ENCODE results near the gene MBNL2.
A peak's percentile ranks its signal among the peaks of the same experiment; 100 is the strongest.

The MBNL2 gene

DNA sequence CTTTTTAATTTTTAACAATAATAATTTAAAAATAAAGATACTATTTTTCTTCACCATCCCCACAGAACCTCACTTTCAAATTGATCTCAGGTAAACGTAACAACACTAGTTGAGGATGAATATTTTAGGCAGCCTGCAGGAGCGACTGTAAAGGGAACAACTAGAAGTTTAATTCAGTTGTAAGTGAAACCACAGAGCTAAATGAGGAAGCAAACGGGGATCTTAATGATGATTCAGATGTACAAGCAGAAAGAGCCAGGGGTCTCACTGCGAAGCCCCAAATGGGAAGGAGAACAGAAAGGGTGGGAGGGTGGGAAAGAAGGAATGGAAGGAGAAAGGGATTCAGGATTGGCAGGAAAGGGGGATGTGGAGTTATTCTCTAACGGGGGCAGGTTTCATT lies 157.3 kb downstream of the MBNL2 start:
- DNase-seq (ENCODE audit: low read depth): no peak
- H3K4me3 ChIP-seq (ENCODE audit: low read depth, low read length): no peak overlapping the region
- TF ChIP-seq, protein P1, sequence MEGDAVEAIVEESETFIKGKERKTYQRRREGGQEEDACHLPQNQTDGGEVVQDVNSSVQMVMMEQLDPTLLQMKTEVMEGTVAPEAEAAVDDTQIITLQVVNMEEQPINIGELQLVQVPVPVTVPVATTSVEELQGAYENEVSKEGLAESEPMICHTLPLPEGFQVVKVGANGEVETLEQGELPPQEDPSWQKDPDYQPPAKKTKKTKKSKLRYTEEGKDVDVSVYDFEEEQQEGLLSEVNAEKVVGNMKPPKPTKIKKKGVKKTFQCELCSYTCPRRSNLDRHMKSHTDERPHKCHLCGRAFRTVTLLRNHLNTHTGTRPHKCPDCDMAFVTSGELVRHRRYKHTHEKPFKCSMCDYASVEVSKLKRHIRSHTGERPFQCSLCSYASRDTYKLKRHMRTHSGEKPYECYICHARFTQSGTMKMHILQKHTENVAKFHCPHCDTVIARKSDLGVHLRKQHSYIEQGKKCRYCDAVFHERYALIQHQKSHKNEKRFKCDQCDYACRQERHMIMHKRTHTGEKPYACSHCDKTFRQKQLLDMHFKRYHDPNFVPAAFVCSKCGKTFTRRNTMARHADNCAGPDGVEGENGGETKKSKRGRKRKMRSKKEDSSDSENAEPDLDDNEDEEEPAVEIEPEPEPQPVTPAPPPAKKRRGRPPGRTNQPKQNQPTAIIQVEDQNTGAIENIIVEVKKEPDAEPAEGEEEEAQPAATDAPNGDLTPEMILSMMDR (conservative IDR thresholded peaks at IDR 0.05; ENCODE audit: low read depth, low read length): no peak

DNA sequence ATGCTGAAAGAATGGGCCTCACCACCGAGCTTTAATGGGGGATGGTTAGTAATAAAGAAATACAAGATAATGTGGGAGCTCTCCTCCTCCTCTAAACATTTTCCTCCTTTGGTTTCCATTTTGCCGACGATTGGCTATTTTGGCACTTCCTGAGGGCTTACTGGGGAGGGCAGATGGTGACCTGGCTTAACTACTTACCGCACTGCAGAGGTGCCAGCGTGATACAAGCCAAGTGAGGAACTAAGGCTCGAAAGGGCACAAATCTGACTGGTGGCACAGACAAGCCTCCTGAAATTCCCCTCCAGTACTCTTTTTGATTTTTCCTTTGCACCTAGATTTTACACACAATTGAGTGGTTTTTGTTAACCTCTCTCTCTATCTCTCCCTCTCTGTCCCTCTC lies 158.6 kb downstream of the MBNL2 start:
- H3K4me3 ChIP-seq (ENCODE audit: low read depth, low read length): no peak overlapping the region
- no peak for DNase-seq (ENCODE audit: low read depth)
- TF ChIP-seq, protein P1 (conservative IDR thresholded peaks at IDR 0.05; ENCODE audit: low read depth, low read length): no peak

DNA sequence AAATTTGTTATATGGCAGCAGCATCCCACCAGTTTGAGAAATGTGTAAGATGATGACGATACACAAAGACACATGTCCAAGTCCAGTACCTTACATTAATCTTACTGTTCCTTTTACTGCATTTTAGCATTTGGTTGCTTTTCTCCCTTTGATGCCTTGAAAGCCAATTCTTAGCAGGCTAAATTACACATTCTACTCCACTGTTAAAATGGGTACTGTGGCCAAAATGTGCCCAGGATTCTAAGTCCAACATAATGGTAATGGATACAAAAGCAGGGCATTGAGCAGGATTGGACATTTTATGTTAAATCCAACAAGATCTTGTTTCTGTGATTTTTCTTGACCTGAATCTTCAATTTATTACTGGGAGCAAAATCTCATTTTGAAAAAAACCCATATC lies 159.1 kb downstream of the MBNL2 start:
- TF ChIP-seq, protein P1 (conservative IDR thresholded peaks at IDR 0.05; ENCODE audit: low read depth, low read length): no peak
- H3K4me3 ChIP-seq (ENCODE audit: low read depth, low read length): no peak overlapping the region
- no peak for DNase-seq (ENCODE audit: low read depth)

DNA sequence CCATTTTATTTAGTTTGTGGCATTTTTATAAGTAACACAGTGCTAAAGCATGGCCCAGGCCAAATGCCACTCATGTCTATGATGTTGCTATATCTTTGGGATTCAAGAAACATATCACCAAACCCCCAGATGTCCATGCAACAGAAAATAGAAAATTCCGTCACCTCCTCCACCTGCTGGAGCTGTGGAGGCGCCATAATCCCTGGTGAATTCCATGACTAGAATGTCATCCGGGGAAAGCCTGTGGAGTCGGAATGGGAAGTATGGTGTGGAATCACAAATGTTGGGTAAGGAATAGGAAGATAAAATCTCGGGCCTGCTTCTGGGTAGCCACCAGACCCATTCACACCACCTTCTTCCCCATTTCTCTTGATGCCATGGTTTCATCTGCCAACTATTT lies 160.1 kb downstream of the MBNL2 start:
- no peak for DNase-seq (ENCODE audit: low read depth)
- H3K4me3 ChIP-seq (ENCODE audit: low read depth, low read length): no peak overlapping the region
- TF ChIP-seq, protein P1 (conservative IDR thresholded peaks at IDR 0.05; ENCODE audit: low read depth, low read length): no peak

DNA sequence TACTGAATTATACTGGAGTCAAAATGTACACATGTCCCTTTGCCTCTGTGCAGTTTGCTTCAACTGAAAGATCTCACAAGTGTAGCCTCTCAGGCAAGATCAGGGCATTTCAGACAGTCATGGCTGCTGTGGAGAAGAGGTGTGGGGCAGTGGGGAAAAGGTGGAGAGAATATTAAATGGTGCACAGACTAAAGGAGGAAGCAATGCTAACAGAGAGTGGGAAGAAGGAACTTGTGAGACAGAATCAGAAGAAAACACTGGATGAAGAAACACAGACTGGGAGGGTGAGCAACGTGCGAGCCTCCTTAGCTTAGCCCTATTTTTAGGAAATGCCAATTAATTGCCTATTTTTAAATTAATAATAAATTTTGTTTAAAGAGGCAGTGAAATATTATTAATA lies 162.2 kb downstream of the MBNL2 start:
- TF ChIP-seq, protein P1 (conservative IDR thresholded peaks at IDR 0.05; ENCODE audit: low read depth, low read length): no peak
- DNase-seq (ENCODE audit: low read depth): no peak
- no peak overlapping the region for H3K4me3 ChIP-seq (ENCODE audit: low read depth, low read length)

DNA sequence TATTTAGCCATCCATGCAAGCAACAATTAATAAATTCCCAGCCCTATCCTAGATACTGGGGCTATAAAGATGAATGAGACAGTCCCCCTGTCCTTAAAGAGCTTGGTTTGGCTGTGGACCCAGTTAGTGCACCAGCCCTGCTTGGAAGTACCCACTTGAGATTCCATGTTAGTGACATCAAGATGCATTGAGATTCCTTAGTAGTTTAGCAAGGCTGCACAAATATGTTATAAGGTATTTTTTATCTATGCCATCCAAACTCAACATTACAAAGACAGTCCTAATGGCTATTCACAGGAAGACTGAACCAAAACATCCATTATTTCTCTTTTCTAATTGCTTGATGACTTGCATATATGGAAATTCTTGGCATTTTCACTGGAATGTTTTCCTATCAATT lies 163.0 kb downstream of the MBNL2 start:
- H3K4me3 ChIP-seq (ENCODE audit: low read depth, low read length): no peak overlapping the region
- TF ChIP-seq, protein P1 (conservative IDR thresholded peaks at IDR 0.05; ENCODE audit: low read depth, low read length): no peak
- no peak for DNase-seq (ENCODE audit: low read depth)

DNA sequence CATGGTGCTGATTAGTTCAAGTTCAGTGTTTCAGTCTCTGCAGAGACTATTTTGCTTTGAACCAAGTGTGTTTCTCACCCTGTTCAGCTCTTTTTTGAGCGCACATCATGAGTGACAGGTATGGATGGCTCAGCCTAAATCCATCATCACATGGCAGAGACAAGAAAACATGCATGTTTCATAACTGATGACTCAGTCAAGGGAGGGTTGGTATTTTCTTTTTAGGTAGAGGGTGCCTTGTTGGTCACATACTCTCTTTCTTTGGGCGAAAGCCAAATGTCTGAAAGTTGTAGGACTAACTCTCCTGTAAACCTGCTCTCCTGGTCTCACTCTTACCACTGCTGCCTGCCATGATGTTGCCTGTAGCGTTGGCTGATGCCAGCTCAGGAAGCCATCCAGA lies 163.7 kb downstream of the MBNL2 start:
- DNase-seq (ENCODE audit: low read depth): peak; percentile 40
- TF ChIP-seq, protein P1 (conservative IDR thresholded peaks at IDR 0.05; ENCODE audit: low read depth, low read length): no peak
- no peak overlapping the region for H3K4me3 ChIP-seq (ENCODE audit: low read depth, low read length)
